Right lobe of liver (tissue), 6 donors: ENCODE results near the gene CCDC68. TPM values are rescaled to one million over a fixed set of nuclear protein-coding genes. Genes with fewer than 3 reads are reported as not detected.

ENCODE experiments used
- ATAC-seq, 4 donors: fragments of 200-7000 bp; cut with Tn5 transposase; one replicate each; pipeline ENCODE4 v1.9.1; 2020; ENCODE audit warnings: mild to moderate bottlenecking in 4 of 4, moderate library complexity in 4 of 4
- DNase-seq, 3 donors: peaks; one replicate each; pipeline ENCODE4 v3.0.0-alpha.2; 2020
- H3K27ac ChIP-seq, 3 donors: fragments of 200-600 bp; one replicate each; pipeline ENCODE4 v1.8.0; 2022
- H3K27me3 ChIP-seq, 2 donors: fragments of 200-600 bp; one replicate each; pipeline ENCODE4 v1.8.0; 2022
- H3K36me3 ChIP-seq, 4 donors: fragments of 200-600 bp; sonication (generic) in 1 of 4; one replicate each; pipeline versions ENCODE4 v1.5.1 to v1.8.0; 2017 to 2022; ENCODE audit warnings: control low read depth in 1 of 4
- H3K4me1 ChIP-seq, 4 donors: fragments of 200-600 bp; sonication (generic) in 1 of 4; one replicate each; pipeline versions ENCODE4 v1.5.1 to v1.8.0; 2017 to 2022; ENCODE audit warnings: control low read depth in 1 of 4
- H3K4me3 ChIP-seq, 3 donors: fragments of 200-600 bp; one replicate each; pipeline ENCODE4 v1.8.0; 2022
- H3K9me3 ChIP-seq, 4 donors: fragments of 200-600 bp; sonication (generic) in 1 of 4; one replicate each; pipeline versions ENCODE4 v1.5.1 to v1.8.0; 2017 to 2022; ENCODE audit warnings: control low read depth in 1 of 4
- CTCF ChIP-seq, 4 donors: fragments of 200-600 bp in 3 of 4; fragments of 450-650 bp in 1 of 4; IDR thresholded peaks; one replicate each; pipeline versions ENCODE4 v1.5.1 to v1.8.0; 2016 to 2022; ENCODE audit warnings: antibody characterized with exemption in 4 of 4, mild to moderate bottlenecking in 2 of 4
- POLR2A ChIP-seq: fragments of 450-650 bp; IDR thresholded peaks from one replicate; pipeline ENCODE4 v1.6.1; 2017; ENCODE audit warnings: antibody characterized with exemption, mild to moderate bottlenecking
- WGBS: methylation state at CpG from one replicate; pipeline ENCODE4 v1.1.6; 2018; ENCODE audit warnings: low coverage, low lambda C conversion rate; ENCODE audit not compliant: insufficient coverage; ENCODE audit errors: missing lambda C conversion rate; 5-methylcytosine and 5-hydroxymethylcytosine counted together
- intact Hi-C, 2 donors: fragments of 100-400 bp; cut with DNase I; formaldehyde crosslinking; loops; one replicate each; pipeline versions ENCODE4 v1.11.2 to v1.14.1; 2022
- total RNA-seq, 6 experiments: library from RNA; depleted of rRNA in 2 of 6; stranded (reverse); fragments of >200 nt in 2 of 6; fragmentation: NEBNext Ultra II Directional in 3 of 6; extraction: Animal tissue kit (Norgen Biotek cat#: 25700) in 3 of 6; gene quantifications; one replicate each; pipeline versions ENCODE4 v1.1.0 to v1.2.4, GENCODE V29; 2016 to 2023
- donor health status: DM: no; HTN: yes; CAD: no.
- donor health status: DM: no; HTN: no; CAD: no.
- donor health status: DM: no; HTN: no; CAD: no.
- donor health status: DM: no; HTN: yes; CAD: no.
- donor health status: DM: no; HTN: yes; CAD: no.

The CCDC68 gene
- total RNA-seq, 6 experiments from 2014 or later, result 3.1 to 17.3 (median 9.3) TPM

DNA sequence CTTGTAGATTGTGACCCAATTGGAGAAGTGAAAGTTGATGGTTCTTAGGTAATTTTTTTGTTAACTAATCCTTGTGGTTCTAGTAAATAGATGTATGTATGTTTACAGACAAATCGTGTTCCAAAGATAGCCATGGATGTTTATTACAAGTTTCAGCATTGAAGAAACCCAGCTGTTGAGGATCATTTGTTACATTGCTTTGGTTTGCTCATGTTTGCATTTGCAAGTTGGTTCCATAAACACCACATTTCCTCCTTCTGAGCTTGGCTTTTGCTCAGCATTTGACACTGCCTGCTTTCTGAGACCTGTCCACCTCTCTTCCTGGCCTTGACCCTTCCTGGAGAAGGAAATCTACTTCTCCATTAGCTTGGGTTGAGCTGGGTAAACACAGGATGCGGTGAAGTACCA is 1.8 kb upstream of the CCDC68 start:
- 23% methylated on average over 2 of the region's 2 CpGs for WGBS
- Histone ChIP-seq H3K36me3 (no peaks in the 10 kb centered on the region), H3K27me3 (no peaks in the 10 kb centered on the region), H3K9me3 (no peaks in the 10 kb centered on the region), H3K4me1 (peaks cover 0 to 8% (median 0%) of the 10 kb centered on the region in 4 donors), H3K4me3 (no peak overlapping the region), H3K27ac (no peak overlapping the region)
- intact Hi-C loops, result no loop called here
- DNase-seq (no peak), ATAC-seq (no peak)
- no peak for TF ChIP-seq CTCF (IDR thresholded peaks at IDR 0.05)
- no peak for TF ChIP-seq POLR2A

DNA sequence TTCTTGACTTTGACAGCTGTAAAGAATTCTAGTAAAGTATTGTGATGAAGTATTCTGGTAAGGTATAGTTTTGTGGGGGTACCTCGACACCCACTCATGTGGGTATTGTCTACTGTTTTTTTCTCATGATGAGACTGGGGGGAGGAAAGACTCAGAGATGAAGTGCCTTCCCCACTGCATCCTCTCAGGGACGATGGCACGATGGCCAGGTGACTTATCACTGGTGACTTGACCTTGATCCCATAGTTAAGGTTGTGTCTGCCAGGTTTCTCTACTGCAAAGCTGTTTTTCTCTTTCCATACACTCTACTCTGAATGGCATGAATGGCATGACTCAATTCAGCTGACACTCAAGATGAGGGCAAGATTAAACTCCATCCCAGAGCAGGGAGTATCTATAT is 936 bp upstream of the CCDC68 start:
- intact Hi-C loops, result no loop called here
- ATAC-seq (no peak), DNase-seq (no peak)
- no peak overlapping the region for H3K27ac ChIP-seq
- peaks cover 0 to 8% (median 0%) of the 10 kb centered on the region in 4 donors for H3K4me1 ChIP-seq
- H3K9me3 ChIP-seq, result no peaks in the 10 kb centered on the region
- no peaks in the 10 kb centered on the region for H3K27me3 ChIP-seq
- H3K4me3 ChIP-seq, result no peak overlapping the region
- WGBS, result 69% methylated on average over 2 of the region's 3 CpGs
- H3K36me3 ChIP-seq, result no peaks in the 10 kb centered on the region
- TF ChIP-seq CTCF (IDR thresholded peaks at IDR 0.05), result no peak
- no peak for TF ChIP-seq POLR2A

DNA sequence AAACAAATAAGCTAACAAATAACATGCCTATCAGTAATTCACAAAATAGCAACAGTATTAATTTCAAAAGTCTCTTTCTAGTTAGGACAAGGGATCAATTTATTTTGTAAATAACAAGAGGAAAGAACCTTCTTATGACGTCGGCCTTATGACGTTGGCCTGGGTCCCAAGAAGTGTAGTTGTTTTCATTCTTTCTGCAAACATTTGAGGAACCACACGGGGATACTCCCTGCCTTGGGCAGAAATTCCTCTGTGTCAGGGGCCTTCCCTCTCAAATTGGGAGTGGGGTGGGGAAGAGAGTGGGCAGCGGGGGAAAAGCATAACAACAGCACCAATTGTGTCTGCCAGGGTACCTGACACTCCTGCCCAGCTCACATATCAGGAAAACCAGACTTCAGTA is 1.3 kb downstream of the CCDC68 start:
- Histone ChIP-seq H3K4me3 (peak overlapping the region; percentile 76 to 82 (median 81)), H3K27me3 (no peaks in the 10 kb centered on the region), H3K36me3 (no peaks in the 10 kb centered on the region), H3K4me1 (peaks cover 0 to 8% (median 0%) of the 10 kb centered on the region in 4 donors), H3K9me3 (no peaks in the 10 kb centered on the region), H3K27ac (peak overlapping the region in 2 of 3 donors; percentile 3 to 81)
- DNase-seq (no peak), ATAC-seq (peak in 1 of 4 donors; percentile 13)
- TF ChIP-seq CTCF (IDR thresholded peaks at IDR 0.05), result no peak
- TF ChIP-seq POLR2A, result no peak
- intact Hi-C loops, result no loop called here
- 21% methylated on average over 5 of the region's 5 CpGs for WGBS

DNA sequence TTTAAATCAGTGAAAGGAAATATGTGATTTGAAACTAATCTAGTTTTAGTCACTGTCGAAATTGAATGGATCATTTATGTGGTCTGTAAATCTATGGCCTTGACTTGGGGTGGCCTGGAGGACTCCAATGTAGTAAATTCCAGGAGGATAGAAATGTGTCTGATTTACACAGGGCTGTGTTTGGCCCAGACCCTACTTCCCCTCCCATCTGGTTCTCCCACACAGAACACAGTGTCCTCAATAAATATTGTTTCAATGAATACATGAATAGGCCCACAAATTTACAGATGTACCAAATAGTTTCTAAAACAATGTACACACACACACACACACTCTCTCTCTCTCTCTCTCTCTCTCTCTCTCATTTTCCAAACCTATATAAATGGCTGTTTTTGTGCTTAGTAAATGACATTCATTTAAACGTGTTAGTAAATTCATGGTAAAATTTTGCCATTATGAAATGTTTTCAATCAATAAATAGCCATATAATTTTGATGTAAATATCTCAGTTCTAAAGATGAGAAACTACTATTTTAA is 1.9 kb downstream of the CCDC68 start:
- no peaks in the 10 kb centered on the region for H3K36me3 ChIP-seq
- TF ChIP-seq CTCF (IDR thresholded peaks at IDR 0.05), result no peak
- no peak for TF ChIP-seq POLR2A
- peaks cover 0 to 8% (median 0%) of the 10 kb centered on the region in 4 donors for H3K4me1 ChIP-seq
- H3K27ac ChIP-seq, result peak overlapping the region in 1 of 3 donors; percentile 3
- no peak overlapping the region for H3K4me3 ChIP-seq
- intact Hi-C loops, result no loop called here
- no peaks in the 10 kb centered on the region for H3K27me3 ChIP-seq
- 44% methylated on average over 2 of the region's 2 CpGs for WGBS
- DNase-seq, result no peak
- H3K9me3 ChIP-seq, result no peaks in the 10 kb centered on the region
- peak in 2 of 4 donors; percentile 4 to 45 for ATAC-seq
